Body of pancreas (tissue), 4 donors: ENCODE data around the gene EDN1.

ENCODE experiments used
- CTCF ChIP-seq, 7 experiments: fragments of 450-650 bp in 4 of 7; fragments of 200-600 bp in 3 of 7; sonication (generic) in 3 of 7; IDR thresholded peaks; one replicate each; pipeline ENCODE4 v1.5.1; 2016 to 2019; ENCODE audit warnings: antibody characterized with exemption in 7 of 7
- POLR2A ChIP-seq, 3 donors: fragments of 450-650 bp; IDR thresholded peaks; one replicate each; pipeline ENCODE4 v1.6.1; 2016; ENCODE audit warnings: antibody characterized with exemption in 3 of 3, mild to moderate bottlenecking in 2 of 3

DNA sequence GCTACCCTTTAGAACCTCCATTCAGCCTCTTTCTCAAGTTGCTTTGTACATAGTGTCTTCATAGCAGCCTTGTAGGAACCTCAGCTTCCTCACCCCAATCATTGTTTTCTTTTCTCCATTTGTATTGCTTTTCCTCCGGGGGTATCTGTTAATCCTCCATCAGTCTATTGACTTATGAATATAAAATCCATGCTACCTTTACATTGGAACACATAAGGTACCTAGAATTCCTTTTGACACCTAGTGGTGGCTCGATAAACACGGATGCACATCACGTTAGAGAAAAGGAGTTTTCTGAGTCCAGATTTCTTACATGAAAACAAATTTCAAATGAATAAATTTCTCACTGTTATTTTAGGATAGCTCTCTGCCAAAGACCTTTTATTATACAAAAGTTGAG lies 6.3 kb upstream of the EDN1 start:
- TF ChIP-seq CTCF (IDR thresholded peaks at IDR 0.05) (no peak), POLR2A (IDR thresholded peaks at IDR 0.05) (no peak)
